HCT116 (cell line): ENCODE results near the gene THSD4. TPM values are rescaled to one million over a fixed set of nuclear protein-coding genes. Genes with fewer than 3 reads are reported as not detected.

ENCODE experiments used
- ATAC-seq: fragments of 200-7000 bp; cut with Tn5 transposase; 2 replicates; pipeline ENCODE4 v1.9.1; 2020; ENCODE audit warnings: mild to moderate bottlenecking, moderate library complexity
- BruUV-seq: library from RNA; stranded (reverse); fragments of 400-500 nt; replicated peaks from 2 replicates; lab custom pipeline; 2021; lab: Mats Ljungman, UMichigan
- CTCF ChIA-PET: fragments of 300-600 bp; sonication (Branson Sonifier 250); formaldehyde crosslinking; loops from one replicate; lab custom pipeline; 2021; ENCODE audit warnings: antibody characterized with exemption; lab: Charles Lee
- POLR2A ChIA-PET: fragments of 300-600, 350-600 bp; sonication (Branson Sonifier 250); formaldehyde crosslinking; loops from one replicate; lab custom pipeline; 2021; ENCODE audit warnings: antibody characterized with exemption; lab: Charles Lee
- RAD21 ChIA-PET, 2 experiments: fragments of 300-600 bp; sonication (Branson Sonifier 250); formaldehyde crosslinking; loops; one replicate each; lab custom pipeline; 2023; ENCODE audit warnings: low total read pairs in 2 of 2; ENCODE audit not compliant: uncharacterized antibody in 2 of 2, unreplicated experiment in 2 of 2, low non-redundant PET in 1 of 2; lab: Charles Lee
- DNase-seq: peaks from one replicate; pipeline ENCODE4 v3.0.0-alpha.2; 2010; ENCODE audit warnings: low read depth, low spot score
- H2AFZ ChIP-seq: fragments of 200-600 bp; shearing (Covaris generic), sonication (generic); 2 replicates; pipeline ENCODE4 v1.6.1; 2017; ENCODE audit warnings: low read depth, mixed run types, mixed read lengths, antibody characterized with exemption, low read length; ENCODE audit not compliant: poor library complexity, severe bottlenecking
- H3K27ac ChIP-seq: 2 replicates; pipeline ENCODE4 v1.5.1; 2012; ENCODE audit warnings: low read depth, low read length
- H3K27me3 ChIP-seq: fragments of 200-600 bp; sonication (generic); 2 replicates; pipeline ENCODE4 v1.6.1; 2016; ENCODE audit warnings: mixed run types, low read length, mixed read lengths; ENCODE audit not compliant: insufficient read depth
- H3K36me3 ChIP-seq, 2 experiments: fragments of 200-500 bp in 1 of 2; fragments of 200-600 bp in 1 of 2; sonication (Bioruptor generic) in 1 of 2; sonication (generic) in 1 of 2; 2 replicates each; pipeline versions ENCODE4 v1.5.1 to v1.6.1; 2014 to 2016; ENCODE audit warnings: low read length in 2 of 2, inconsistent platforms in 1 of 2, mixed read lengths in 1 of 2, mixed run types in 1 of 2; ENCODE audit not compliant: insufficient read depth in 2 of 2, control insufficient read depth in 1 of 2
- H3K4me1 ChIP-seq, 2 experiments: fragments of 200-600 bp in 1 of 2; sonication (generic) in 1 of 2; 2 replicates each; pipeline versions ENCODE4 v1.5.1 to v1.6.1; 2012 to 2017; ENCODE audit warnings: low read length in 2 of 2, inconsistent platforms in 1 of 2, mild to moderate bottlenecking in 1 of 2, mixed read lengths in 1 of 2, mixed run types in 1 of 2, moderate library complexity in 1 of 2; ENCODE audit not compliant: insufficient read depth in 2 of 2, control insufficient read depth in 1 of 2
- H3K4me2 ChIP-seq: fragments of 200-600 bp; sonication (generic); 2 replicates; pipeline ENCODE4 v1.6.1; 2017; ENCODE audit warnings: mixed run types, low read length, mixed read lengths
- H3K4me3 ChIP-seq, 2 experiments: fragments of 200-600 bp in 1 of 2; sonication (generic) in 1 of 2; replicated peaks in 1 of 2; 2 replicates each; pipeline ENCODE4 v1.5.1; 2011 to 2016; ENCODE audit warnings: low read length in 2 of 2, control low read depth in 1 of 2, low read depth in 1 of 2, mild to moderate bottlenecking in 1 of 2, mixed read lengths in 1 of 2, mixed run types in 1 of 2
- H3K79me2 ChIP-seq: fragments of 200-600 bp; sonication (generic); 2 replicates; pipeline ENCODE4 v1.6.1; 2017; ENCODE audit warnings: mild to moderate bottlenecking, mixed run types, low read length, moderate library complexity, mixed read lengths; ENCODE audit not compliant: insufficient read depth
- H3K9ac ChIP-seq: fragments of 200-600 bp; sonication (generic); 2 replicates; pipeline ENCODE4 v1.6.1; 2016; ENCODE audit warnings: low read length, mixed read lengths
- H3K9me2 ChIP-seq: fragments of 200-600 bp; sonication (generic), shearing (Covaris generic); 2 replicates; pipeline ENCODE4 v1.6.1; 2017; ENCODE audit warnings: mixed run types, mild to moderate bottlenecking, moderate library complexity; ENCODE audit not compliant: insufficient read depth
- H3K9me3 ChIP-seq, 2 experiments: fragments of 200-500 bp in 1 of 2; fragments of 200-600 bp in 1 of 2; sonication (Bioruptor generic) in 1 of 2; sonication (generic) in 1 of 2; 2 replicates each; pipeline ENCODE4 v1.6.1; 2014 to 2017; ENCODE audit warnings: low read length in 2 of 2, mixed read lengths in 2 of 2, inconsistent platforms in 1 of 2, low read depth in 1 of 2, mild to moderate bottlenecking in 1 of 2, mixed run types in 1 of 2, moderate library complexity in 1 of 2; ENCODE audit not compliant: control insufficient read depth in 1 of 2, insufficient read depth in 1 of 2
- H4K20me1 ChIP-seq: fragments of 200-600 bp; sonication (generic), shearing (Covaris generic); 2 replicates; pipeline ENCODE4 v1.6.1; 2017; ENCODE audit warnings: mixed run types, mild to moderate bottlenecking, moderate library complexity; ENCODE audit not compliant: insufficient read depth
- ATF3 ChIP-seq: IDR thresholded peaks from 2 replicates; pipeline ENCODE4 v1.6.1; 2012
- CBX3 ChIP-seq: IDR thresholded peaks from 2 replicates; pipeline ENCODE4 v1.6.1; 2012; ENCODE audit warnings: low read depth
- CEBPB ChIP-seq: IDR thresholded peaks from 2 replicates; pipeline ENCODE4 v1.6.1; 2012; ENCODE audit warnings: low read depth
- EGR1 ChIP-seq: IDR thresholded peaks from 2 replicates; pipeline ENCODE4 v1.6.1; 2012; ENCODE audit warnings: low read depth
- ELF1 ChIP-seq: IDR thresholded peaks from 2 replicates; pipeline ENCODE4 v1.6.1; 2012; ENCODE audit warnings: low read depth, borderline replicate concordance
- EZH2phosphoT487 ChIP-seq: fragments of 200-600 bp; IDR thresholded peaks from 2 replicates; pipeline ENCODE4 v1.6.1; 2018; ENCODE audit warnings: antibody characterized with exemption, borderline replicate concordance
- FOSL1 ChIP-seq: IDR thresholded peaks from 2 replicates; pipeline ENCODE4 v1.6.1; 2012; ENCODE audit warnings: low read depth
- JUND ChIP-seq: IDR thresholded peaks from 2 replicates; pipeline ENCODE4 v1.6.1; 2012
- MAX ChIP-seq: IDR thresholded peaks from 2 replicates; pipeline ENCODE4 v1.6.1; 2012
- POLR2A ChIP-seq: IDR thresholded peaks from 2 replicates; pipeline ENCODE4 v1.7.0; 2011; ENCODE audit warnings: borderline replicate concordance; ENCODE audit not compliant: insufficient read depth, insufficient read length; ENCODE audit errors: extremely low read depth
- POLR2AphosphoS5 ChIP-seq: IDR thresholded peaks from 2 replicates; pipeline ENCODE4 v1.6.1; 2011; ENCODE audit warnings: mild to moderate bottlenecking, low read depth, low read length, moderate library complexity
- RAD21 ChIP-seq: IDR thresholded peaks from 2 replicates; pipeline ENCODE4 v1.6.1; 2012; ENCODE audit warnings: low read depth, mild to moderate bottlenecking
- REST ChIP-seq: IDR thresholded peaks from 2 replicates; pipeline ENCODE4 v1.6.1; 2012; ENCODE audit warnings: low read depth
- SP1 ChIP-seq: IDR thresholded peaks from 2 replicates; pipeline ENCODE4 v1.6.1; 2012; ENCODE audit warnings: low read depth
- SRF ChIP-seq: IDR thresholded peaks from 2 replicates; pipeline ENCODE4 v1.6.1; 2012; ENCODE audit warnings: low read depth
- TCF7L2 ChIP-seq: IDR thresholded peaks from 2 replicates; pipeline ENCODE4 v1.7.0; 2011; ENCODE audit warnings: borderline replicate concordance, inconsistent platforms; ENCODE audit not compliant: insufficient read depth, insufficient read length; ENCODE audit errors: extremely low read depth
- ZFX ChIP-seq: fragments of 450-650 bp; IDR thresholded peaks from 2 replicates; pipeline ENCODE4 v1.6.1; 2017
- intact Hi-C: fragments of 100-400 bp; cut with micrococcal nuclease; formaldehyde crosslinking; loops from 2 replicates; pipeline ENCODE4 v1.10.0; 2022
- total RNA-seq: library from RNA; stranded (reverse); gene quantifications from one replicate; pipeline ENCODE4 v1.2.1, GENCODE V29; 2021; ENCODE audit not compliant: unreplicated experiment

The THSD4 gene
- total RNA-seq, 1 experiment from 2014 or later, result 30.5 TPM

GRCh38 chr15:71332431-71333004 is 217.2 kb downstream of the THSD4 start:
- no peak for DNase-seq
- H3K4me2 ChIP-seq, result no peak overlapping the region
- H3K27ac ChIP-seq, result no peak overlapping the region
- no peak overlapping the region for H2AFZ ChIP-seq
- intact Hi-C loops, result no loop called here
- H3K4me1 ChIP-seq, result peaks cover 16 to 30% of the 10 kb centered on the region in 2 experiments
- H3K79me2 ChIP-seq, result no peaks in the 10 kb centered on the region
- H3K9me2 ChIP-seq, result no peaks in the 10 kb centered on the region
- ChIA-PET POLR2A (no interaction called here), RAD21 (no interaction called here), CTCF (interaction anchor here (0.6 kb wide), 1 partner anchor 10 kb away, joined by 3 read pairs; no protein-coding TSS in a partner anchor)
- BruUV-seq, result no TSS peak
- ATAC-seq, result no peak
- H3K4me3 ChIP-seq, result no peak overlapping the region
- no peaks in the 10 kb centered on the region for H3K36me3 ChIP-seq
- no peaks in the 10 kb centered on the region for H3K9me3 ChIP-seq
- H3K9ac ChIP-seq, result no peak overlapping the region
- no peaks in the 10 kb centered on the region for H3K27me3 ChIP-seq
- no peaks in the 10 kb centered on the region for H4K20me1 ChIP-seq
- TF ChIP-seq POLR2A (no peak), ZFX (no peak), SRF (no peak), EGR1 (no peak), TCF7L2 (no peak), JUND (no peak), ELF1 (no peak), ATF3 (no peak), RAD21 (no peak), SP1 (no peak), FOSL1 (no peak), CBX3 (no peak), REST (no peak), CEBPB (no peak), EZH2phosphoT487 (no peak), MAX (no peak), POLR2AphosphoS5 (no peak)
